Measurements from ENCODE around the gene FAM180A. TPM values are rescaled to one million over a fixed set of nuclear protein-coding genes. Genes with fewer than 3 reads are reported as not detected.
"Not testable (repeated sequence)": the region's sequence is repeated elsewhere in the genome, so short reads cannot be mapped to it uniquely, and the experiment has no call there.

Gene FAM180A
- polyA plus RNA-seq, 3 donors from 2014 or later = not detected

DNA sequence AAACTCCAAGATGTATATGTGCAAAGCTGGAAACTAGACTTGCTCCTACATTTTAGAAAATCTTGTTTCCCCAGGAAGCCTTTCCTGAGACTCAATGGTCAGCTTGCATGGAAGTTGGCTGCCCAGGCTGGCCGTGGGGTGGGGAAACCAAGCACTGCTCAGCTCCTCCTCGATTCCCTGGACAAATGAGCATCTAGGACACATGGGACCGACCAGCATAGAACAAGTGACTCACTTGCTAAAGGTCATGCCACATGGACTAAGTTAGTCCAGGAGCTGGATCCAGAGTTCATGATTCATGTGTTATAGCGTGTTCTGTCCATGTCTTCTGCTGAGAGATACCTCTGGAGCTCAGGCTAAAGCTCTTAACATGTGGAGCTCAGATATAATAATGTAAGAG lies 6.2 kb downstream of the FAM180A start:
- Mint-ChIP-seq H3K36me3 (no peaks in the 10 kb centered on the region), H3K27ac (no peak overlapping the region), H3K9me3 (no peaks in the 10 kb centered on the region), H3K4me1 (no peaks in the 10 kb centered on the region), H3K27me3 (ENCODE audit: low read depth in 3 of 3) (peaks cover 2 to 9% (median 5%) of the 10 kb centered on the region in 3 donors), H3K4me3 (no peak overlapping the region)
- no peak for DNase-seq

DNA sequence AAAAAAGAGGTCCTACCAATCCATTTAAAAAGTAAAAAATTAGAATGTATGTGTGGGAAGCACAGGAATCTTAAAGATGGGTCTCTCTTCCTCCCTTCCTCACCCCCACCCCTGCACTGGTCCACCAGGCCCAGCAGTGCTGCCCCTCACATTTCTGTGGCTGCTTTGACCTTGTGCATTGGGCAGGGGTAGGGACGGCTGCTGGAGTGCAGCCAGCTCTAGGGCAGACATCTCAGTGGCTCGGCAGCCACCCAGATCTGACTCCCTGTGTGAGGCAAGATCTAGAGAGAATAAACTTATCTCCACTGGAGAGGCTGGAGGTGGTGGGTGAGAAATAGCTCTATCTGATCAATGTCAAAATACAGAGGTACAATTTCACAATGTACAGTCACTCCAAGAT lies 6.7 kb downstream of the FAM180A start:
- no peaks in the 10 kb centered on the region for H3K4me1 Mint-ChIP-seq

DNA sequence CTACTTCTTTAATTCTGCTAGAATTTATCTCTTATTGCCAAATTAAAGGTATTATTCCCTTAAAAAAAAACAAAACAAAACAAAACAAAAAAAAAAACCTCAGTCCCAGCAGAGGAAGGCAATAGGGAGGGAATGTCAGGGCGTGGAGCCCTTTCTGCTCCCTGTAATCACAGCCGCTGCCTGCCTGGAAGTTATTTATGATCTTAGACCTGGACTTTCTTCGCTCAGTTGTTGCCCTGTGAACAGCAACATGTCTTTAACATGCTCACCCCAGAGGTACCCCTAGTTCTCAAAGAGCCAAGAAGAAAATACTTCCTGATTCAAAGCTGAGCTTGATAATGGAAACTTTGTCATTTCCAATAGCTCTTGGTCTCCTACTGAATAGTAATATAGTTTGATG lies 7.7 kb downstream of the FAM180A start:
- Mint-ChIP-seq H3K27me3 (ENCODE audit: low read depth in 3 of 3) (peaks cover 3 to 7% (median 4%) of the 10 kb centered on the region in 3 donors), H3K27ac (no peak overlapping the region), H3K4me1 (no peaks in the 10 kb centered on the region), H3K4me3 (no peak overlapping the region), H3K36me3 (no peaks in the 10 kb centered on the region), H3K9me3 (no peaks in the 10 kb centered on the region)
- DNase-seq = no peak

More for the DNA sequence above, 6.7 kb downstream of the FAM180A start:
- Mint-ChIP-seq H3K4me3 (no peak overlapping the region), H3K9me3 (no peaks in the 10 kb centered on the region), H3K27me3 (ENCODE audit: low read depth in 3 of 3) (peaks cover 2 to 9% (median 3%) of the 10 kb centered on the region in 3 donors), H3K36me3 (no peaks in the 10 kb centered on the region), H3K27ac (no peak overlapping the region)
- DNase-seq = no peak

DNA sequence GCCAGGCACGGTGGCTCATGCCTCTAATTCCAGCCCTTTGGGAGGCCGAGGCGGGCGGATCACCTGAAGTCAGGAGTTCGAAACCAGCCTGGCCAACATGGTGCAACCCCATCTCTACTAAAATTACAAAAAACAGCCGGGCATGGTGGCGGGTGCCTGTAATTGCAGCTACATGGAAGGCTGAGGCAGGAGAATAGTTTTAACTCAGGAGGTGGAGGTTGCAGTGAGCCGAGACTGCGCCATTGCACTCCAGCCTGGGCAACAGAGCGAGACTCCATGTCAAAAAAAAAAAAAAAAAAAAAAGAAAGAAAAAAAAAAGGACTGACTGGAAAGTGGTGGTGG lies 11.3 kb downstream of the FAM180A start:
- not testable (repeated sequence) for H3K27ac Mint-ChIP-seq

DNA sequence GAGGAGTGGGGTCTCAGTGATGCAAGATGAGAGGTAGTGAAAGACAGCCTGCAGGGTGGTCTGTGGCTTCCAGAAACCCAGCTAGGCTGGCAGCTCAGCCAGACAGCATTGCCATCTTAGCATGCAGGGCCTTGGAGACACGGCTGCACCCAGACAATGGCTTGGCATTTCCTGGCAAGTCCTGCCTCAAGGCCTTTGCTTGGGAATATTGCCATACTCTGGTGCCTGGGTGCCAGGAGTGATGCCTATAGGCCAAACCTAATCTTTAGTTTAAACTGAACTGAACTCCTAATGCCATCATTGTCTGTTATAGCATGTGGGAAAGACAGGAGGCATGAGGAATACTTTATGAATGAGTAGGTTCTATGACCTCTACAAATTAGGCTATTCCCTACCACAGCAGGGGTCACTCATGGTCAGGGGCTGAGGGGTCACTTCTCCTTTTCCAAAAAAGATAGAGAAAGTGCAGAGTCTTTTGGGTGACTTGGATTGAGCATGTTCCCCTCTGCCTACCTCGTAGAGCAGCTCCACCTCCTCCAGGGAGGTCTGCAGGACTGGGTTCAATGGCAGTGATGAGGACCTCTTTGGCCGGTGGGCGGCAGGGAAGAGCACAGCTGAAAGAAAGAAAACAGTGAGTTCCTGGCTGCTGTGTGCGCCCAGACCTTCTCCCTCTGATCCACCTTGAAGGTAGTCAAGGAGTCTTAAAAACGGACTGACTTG lies 11.9 kb downstream of the FAM180A start:
- Mint-ChIP-seq H3K27ac (no peak overlapping the region), H3K27me3 (ENCODE audit: low read depth in 3 of 3) (peaks cover 1 to 5% (median 2%) of the 10 kb centered on the region in 3 donors), H3K4me1 (no peaks in the 10 kb centered on the region), H3K36me3 (no peaks in the 10 kb centered on the region), H3K4me3 (no peak overlapping the region), H3K9me3 (no peaks in the 10 kb centered on the region)
- DNase-seq = no peak

More for the DNA sequence above, 11.3 kb downstream of the FAM180A start:
- DNase-seq; H3K4me3 Mint-ChIP-seq; H3K9me3 Mint-ChIP-seq; H3K4me1 Mint-ChIP-seq; H3K27me3 Mint-ChIP-seq (ENCODE audit: low read depth in 3 of 3); H3K36me3 Mint-ChIP-seq: not testable (repeated sequence)

DNA sequence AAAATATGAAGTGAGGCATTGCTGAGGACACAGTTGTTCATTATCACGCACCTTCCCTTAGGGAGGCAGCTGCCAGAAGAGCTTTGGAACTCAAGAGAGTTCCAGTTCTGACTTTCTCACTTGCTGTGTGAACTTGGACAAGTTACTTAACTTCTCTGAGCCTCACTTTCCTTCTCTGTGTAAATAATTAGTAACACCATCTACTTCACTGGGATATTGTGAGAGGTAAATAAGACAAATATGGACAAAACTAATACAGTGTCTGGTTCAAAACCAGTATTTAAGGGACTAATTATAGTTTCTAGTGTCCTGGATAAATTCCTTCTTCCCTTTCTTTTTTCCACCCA lies 14.3 kb downstream of the FAM180A start:
- Mint-ChIP-seq H3K4me1 (no peaks in the 10 kb centered on the region), H3K36me3 (no peaks in the 10 kb centered on the region), H3K27me3 (ENCODE audit: low read depth in 3 of 3) (peaks cover 1 to 3% (median 2%) of the 10 kb centered on the region in 3 donors), H3K4me3 (no peak overlapping the region), H3K9me3 (no peaks in the 10 kb centered on the region), H3K27ac (no peak overlapping the region)
- no peak for DNase-seq

DNA sequence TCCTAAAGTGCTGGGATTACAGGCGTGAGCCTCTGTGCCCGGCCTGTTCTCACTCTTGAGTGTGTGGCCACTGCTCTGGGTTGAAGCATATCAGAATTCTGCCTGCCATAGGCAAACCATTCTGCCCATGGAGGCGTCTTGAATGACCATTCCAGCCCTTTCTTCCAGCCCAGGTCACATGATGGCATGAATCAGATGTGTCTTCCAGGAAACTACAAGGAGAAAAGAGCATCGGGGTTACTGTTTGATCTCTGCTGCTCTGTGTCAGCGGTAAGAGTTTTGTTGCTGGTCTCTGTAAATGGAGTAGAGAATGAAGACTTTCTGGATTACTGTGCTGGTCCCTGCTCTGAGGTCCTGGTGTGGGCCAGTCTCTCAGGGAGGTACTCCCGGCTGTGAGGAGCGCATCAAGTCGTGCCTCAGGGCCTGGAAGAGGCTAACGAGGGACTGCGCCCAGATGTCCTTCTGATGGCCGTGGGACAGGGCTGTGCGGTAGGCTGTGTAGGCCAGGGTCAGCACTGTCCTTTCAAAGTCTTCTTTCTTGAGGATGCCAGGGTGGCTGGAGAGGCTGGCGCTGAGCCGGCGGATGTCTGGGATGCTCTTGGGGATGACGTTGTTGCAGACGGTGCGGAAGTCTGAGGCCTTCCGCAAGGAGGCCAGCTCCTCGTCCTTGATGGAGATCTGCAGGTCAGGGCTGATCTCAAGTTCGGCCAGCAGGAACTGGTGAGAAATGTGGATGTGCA lies 14.8 kb downstream of the FAM180A start:
- Mint-ChIP-seq H3K9me3 (no peaks in the 10 kb centered on the region), H3K27me3 (ENCODE audit: low read depth in 3 of 3) (peaks cover 2 to 4% (median 3%) of the 10 kb centered on the region in 3 donors), H3K27ac (no peak overlapping the region), H3K4me3 (no peak overlapping the region), H3K36me3 (no peaks in the 10 kb centered on the region), H3K4me1 (no peaks in the 10 kb centered on the region)
- no peak for DNase-seq

DNA sequence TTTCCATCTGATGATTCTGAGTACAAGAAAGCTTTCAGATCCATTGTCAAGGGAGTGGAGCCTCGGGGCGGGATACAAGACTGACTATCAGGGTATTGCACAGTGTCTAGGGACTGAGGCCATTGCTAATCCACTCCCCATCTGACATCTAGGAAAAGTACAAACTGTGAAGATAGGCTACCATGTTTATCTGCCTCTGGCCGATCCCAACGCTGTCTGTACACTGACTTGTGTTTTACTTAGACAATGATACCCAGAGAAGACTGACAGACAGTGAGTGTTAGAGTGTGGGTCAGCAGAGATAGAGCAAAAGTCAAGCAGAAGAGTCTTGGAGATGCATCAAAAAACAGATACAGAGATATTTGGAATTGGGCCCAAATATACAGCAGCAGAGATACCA lies 17.5 kb downstream of the FAM180A start:
- H3K4me3 Mint-ChIP-seq = no peak overlapping the region
- H3K4me1 Mint-ChIP-seq = no peaks in the 10 kb centered on the region
- no peak for DNase-seq
- no peaks in the 10 kb centered on the region for H3K9me3 Mint-ChIP-seq
- H3K27ac Mint-ChIP-seq = no peak overlapping the region
- H3K36me3 Mint-ChIP-seq = no peaks in the 10 kb centered on the region
- peaks cover 2 to 4% (median 2%) of the 10 kb centered on the region in 3 donors for H3K27me3 Mint-ChIP-seq (ENCODE audit: low read depth in 3 of 3)

DNA sequence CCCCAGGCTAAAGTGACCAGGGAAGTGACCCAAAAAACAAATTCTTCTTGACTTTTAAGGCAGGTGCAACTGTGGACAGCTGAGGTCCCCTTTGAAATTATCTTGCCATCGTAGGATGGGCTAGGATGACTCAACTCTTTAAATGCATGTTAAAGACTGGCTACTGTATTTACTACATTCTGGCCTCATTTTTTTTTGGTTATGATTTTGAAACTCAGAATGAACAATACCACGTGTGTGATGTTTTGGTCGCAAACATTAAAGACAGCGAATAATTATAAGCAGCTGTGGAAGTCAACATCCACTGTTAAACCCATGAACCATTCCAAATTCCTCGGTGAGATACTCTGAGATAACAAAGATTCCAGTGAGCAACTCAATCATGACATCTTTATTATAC lies 19.4 kb downstream of the FAM180A start:
- Mint-ChIP-seq H3K4me3 (no peak overlapping the region), H3K36me3 (no peaks in the 10 kb centered on the region), H3K4me1 (no peaks in the 10 kb centered on the region), H3K27me3 (ENCODE audit: low read depth in 3 of 3) (peaks cover 2 to 5% (median 2%) of the 10 kb centered on the region in 3 donors), H3K9me3 (no peaks in the 10 kb centered on the region), H3K27ac (no peak overlapping the region)
- DNase-seq = no peak

DNA sequence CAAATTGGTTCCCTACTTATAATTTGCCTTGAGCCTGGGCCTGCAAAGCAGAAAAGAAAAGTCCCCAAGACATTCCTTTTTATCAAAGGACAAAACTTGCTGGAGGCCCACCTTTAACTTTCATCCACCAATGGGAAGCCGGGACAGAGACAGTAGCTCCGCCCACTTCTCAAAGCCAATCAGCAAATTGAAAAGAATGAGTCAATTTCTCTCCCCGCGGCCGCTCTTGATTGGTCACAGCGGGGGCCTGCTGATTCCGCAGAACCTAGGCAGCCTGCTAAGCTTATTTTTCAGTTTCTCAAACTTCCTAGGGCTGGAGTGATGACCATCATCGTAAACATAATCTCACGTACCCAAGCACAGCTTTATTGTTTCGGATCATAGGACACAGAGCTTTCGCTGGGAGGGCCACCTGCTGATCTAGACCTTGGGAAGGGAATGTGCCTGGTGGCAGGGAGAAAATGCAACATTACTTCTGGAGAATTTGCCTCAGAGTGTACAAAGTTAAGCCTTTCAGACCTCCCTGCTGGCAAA lies 20.4 kb downstream of the FAM180A start, which contains the start of gene SLC13A4:
SLC13A4 (minus strand) TSS at position 51 of the 534 bp plus-strand sequence. CDS start 690 bp downstream, outside the sequence.
- no peak for DNase-seq
- H3K4me3 Mint-ChIP-seq = no peak within 1 kb of the TSS
- no peaks in the 10 kb centered on the region for H3K4me1 Mint-ChIP-seq
- H3K27me3 Mint-ChIP-seq (ENCODE audit: low read depth in 3 of 3) = peaks cover 0 to 8% (median 2%) of the 10 kb centered on the region in 3 donors
- no peak within 1 kb of the TSS for H3K27ac Mint-ChIP-seq
- no peaks in the 10 kb centered on the region for H3K9me3 Mint-ChIP-seq
- no peaks in the 10 kb centered on the region for H3K36me3 Mint-ChIP-seq

DNA sequence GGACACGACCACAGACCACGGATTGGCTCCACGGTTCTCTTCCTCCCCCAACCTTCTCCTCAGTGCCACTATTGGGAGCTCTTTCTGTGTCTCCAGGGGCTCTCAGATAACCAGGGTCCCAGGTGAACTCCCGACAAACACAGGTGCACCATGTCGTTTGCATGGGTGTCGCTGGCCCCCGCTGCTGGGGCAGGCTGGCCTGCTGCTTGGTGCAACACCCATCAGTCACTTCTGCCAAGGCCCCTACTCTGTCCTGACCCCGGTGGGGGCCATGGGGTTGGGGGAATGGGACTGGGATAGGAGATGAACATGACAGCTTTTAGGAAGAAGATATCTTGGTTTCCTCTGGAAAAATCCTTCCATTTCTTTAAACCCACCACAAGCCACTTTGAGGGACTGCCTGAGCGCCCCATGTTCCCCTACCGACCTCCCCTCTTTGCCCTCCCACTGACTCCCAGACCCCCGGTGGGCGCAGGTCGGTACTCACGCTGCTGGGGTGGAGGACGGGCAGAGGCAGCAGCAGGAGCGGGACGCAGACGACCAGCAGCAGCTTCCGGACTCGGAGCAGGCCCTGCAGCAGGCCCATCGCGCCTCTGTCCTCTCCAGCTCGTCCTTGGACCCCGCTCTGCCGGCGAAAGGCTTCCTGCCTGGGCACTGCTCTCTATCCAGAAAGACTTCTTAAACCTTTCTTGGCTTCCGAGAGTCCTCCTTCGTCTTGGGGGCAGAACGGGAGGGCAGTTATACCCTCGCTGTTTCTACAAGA lies 21.5 kb downstream of the FAM180A start:
- no peaks in the 10 kb centered on the region for H3K4me1 Mint-ChIP-seq
- H3K27ac Mint-ChIP-seq = no peak overlapping the region
- no peak for DNase-seq
- no peaks in the 10 kb centered on the region for H3K36me3 Mint-ChIP-seq
- H3K27me3 Mint-ChIP-seq (ENCODE audit: low read depth in 3 of 3) = peaks cover 0 to 8% (median 2%) of the 10 kb centered on the region in 3 donors
- H3K9me3 Mint-ChIP-seq = no peaks in the 10 kb centered on the region
- H3K4me3 Mint-ChIP-seq = no peak overlapping the region

DNA sequence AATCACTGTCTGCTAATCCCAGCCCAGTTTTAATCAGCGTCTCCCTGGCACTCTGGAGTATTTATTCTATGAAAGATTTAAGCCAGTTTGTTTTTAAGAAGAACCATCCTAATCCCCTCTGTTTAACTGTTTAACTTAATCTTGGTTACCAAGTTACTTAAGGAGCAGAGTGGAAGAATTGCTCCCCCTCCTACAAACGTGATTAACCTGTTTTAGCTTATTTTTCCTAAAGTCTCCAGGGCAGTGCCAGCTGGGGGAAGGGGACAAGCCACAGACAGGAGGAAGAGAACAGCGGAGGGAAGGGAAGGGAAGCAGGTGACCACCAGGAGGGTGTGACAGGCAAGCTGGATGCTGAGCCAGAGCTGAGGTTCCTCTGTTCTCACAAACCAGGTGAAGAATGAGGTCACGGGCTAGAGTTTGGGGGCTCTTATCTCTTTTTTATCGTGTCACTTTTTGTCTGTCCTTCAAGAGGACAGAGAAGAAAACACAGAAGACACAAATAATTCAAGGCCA lies 22.3 kb downstream of the FAM180A start:
- no peak for DNase-seq
- H3K9me3 Mint-ChIP-seq = no peaks in the 10 kb centered on the region

DNA sequence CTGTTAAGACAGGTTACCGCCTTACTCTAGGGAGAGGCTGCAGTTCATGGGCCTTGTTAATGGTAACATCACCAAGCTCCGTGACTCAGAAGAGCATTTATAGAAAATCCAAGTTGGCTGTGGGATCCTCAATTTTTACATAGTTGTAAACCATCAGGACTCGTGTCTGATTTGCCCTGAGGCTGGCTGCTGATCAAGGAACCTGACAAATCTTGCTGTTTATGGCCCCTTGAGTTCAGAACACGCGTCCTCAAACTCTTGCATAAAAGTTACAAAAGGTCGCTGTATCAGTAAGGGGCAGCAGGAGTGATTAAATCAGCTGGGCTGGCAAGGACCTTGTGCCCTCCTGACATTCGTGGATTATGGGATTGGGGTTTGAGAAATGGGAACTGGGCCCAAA lies 25.2 kb downstream of the FAM180A start:
- DNase-seq = no peak
- H3K36me3 Mint-ChIP-seq = no peaks in the 10 kb centered on the region
- no peak overlapping the region for H3K27ac Mint-ChIP-seq

More for the DNA sequence above, 22.3 kb downstream of the FAM180A start:
- Mint-ChIP-seq H3K4me1 (no peaks in the 10 kb centered on the region), H3K27ac (no peak overlapping the region), H3K36me3 (no peaks in the 10 kb centered on the region), H3K4me3 (no peak overlapping the region), H3K27me3 (ENCODE audit: low read depth in 3 of 3) (peaks cover 0 to 8% (median 2%) of the 10 kb centered on the region in 3 donors)

More for the DNA sequence above, 25.2 kb downstream of the FAM180A start:
- Mint-ChIP-seq H3K4me3 (no peak overlapping the region), H3K27me3 (ENCODE audit: low read depth in 3 of 3) (peaks cover 0 to 17% (median 2%) of the 10 kb centered on the region in 3 donors), H3K4me1 (no peaks in the 10 kb centered on the region), H3K9me3 (no peaks in the 10 kb centered on the region)
